CD4-positive, alpha-beta T cell (primary cell): ENCODE measurements around the gene ZSWIM5. TPM values are rescaled to one million over a fixed set of nuclear protein-coding genes. Genes with fewer than 3 reads are reported as not detected.
"Not testable (repeated sequence)": the region's sequence is repeated elsewhere in the genome, so short reads cannot be mapped to it uniquely, and the experiment has no call there.

ENCODE experiments used
- ATAC-seq: fragments of 200-7000 bp; cut with Tn5 transposase; one replicate; pipeline ENCODE4 v1.10.0; 2022; ENCODE audit warnings: mild to moderate bottlenecking; ENCODE audit not compliant: poor library complexity
- CTCF ChIA-PET: fragments of 350-600 bp; sonication (Branson Sonifier 250); formaldehyde crosslinking; loops from one replicate; lab custom pipeline; 2021; ENCODE audit warnings: antibody characterized with exemption, inconsistent platforms; lab: Charles Lee
- POLR2A ChIA-PET: fragments of 350-600 bp; sonication (Branson Sonifier 250); formaldehyde crosslinking; loops from one replicate; lab custom pipeline; 2021; ENCODE audit warnings: antibody characterized with exemption, inconsistent platforms; lab: Charles Lee
- DNase-seq, 14 experiments: peaks; one replicate each; pipeline ENCODE4 v3.0.0-alpha.2; 2013 to 2020; ENCODE audit warnings: mixed read lengths in 2 of 14
- H3K27ac ChIP-seq, 2 donors: one replicate each; pipeline versions ENCODE4 v1.5.1 to v1.7.0; 2013; ENCODE audit warnings: low read length in 2 of 2, low read depth in 1 of 2, mild to moderate bottlenecking in 1 of 2
- H3K27me3 ChIP-seq, 2 experiments: 1 replicate in 1 of 2; 2 replicates in 1 of 2; pipeline versions ENCODE4 v1.6.1 to v1.7.0; 2013; ENCODE audit warnings: low read length in 2 of 2, control low read depth in 1 of 2, mild to moderate bottlenecking in 1 of 2, moderate library complexity in 1 of 2; ENCODE audit not compliant: insufficient read depth in 2 of 2, control insufficient read depth in 1 of 2
- H3K36me3 ChIP-seq: one replicate; pipeline ENCODE4 v1.6.1; 2013; ENCODE audit warnings: low read length, control low read depth; ENCODE audit not compliant: insufficient read depth
- H3K4me1 ChIP-seq: one replicate; pipeline ENCODE4 v1.6.1; 2013; ENCODE audit warnings: low read length, control low read depth; ENCODE audit not compliant: insufficient read depth
- H3K4me3 ChIP-seq: one replicate; pipeline ENCODE4 v1.5.1; 2013; ENCODE audit warnings: mild to moderate bottlenecking, low read length, moderate library complexity
- H3K9me3 ChIP-seq, 2 experiments: 1 replicate in 1 of 2; 2 replicates in 1 of 2; pipeline versions ENCODE4 v1.6.1 to v1.7.0; 2013; ENCODE audit warnings: low read length in 2 of 2, mild to moderate bottlenecking in 2 of 2, control low read depth in 1 of 2, moderate library complexity in 1 of 2; ENCODE audit not compliant: control insufficient read depth in 1 of 2, insufficient read depth in 1 of 2
- H3K27ac Mint-ChIP-seq: one replicate; pipeline ENCODE4 v1.8.0; 2020; ENCODE audit warnings: mixed read lengths
- H3K27me3 Mint-ChIP-seq: one replicate; pipeline ENCODE4 v1.8.0; 2021; ENCODE audit warnings: mixed read lengths
- H3K36me3 Mint-ChIP-seq: one replicate; pipeline ENCODE4 v1.8.0; 2021; ENCODE audit warnings: low read depth, mixed read lengths
- H3K4me1 Mint-ChIP-seq: one replicate; pipeline ENCODE4 v1.8.0; 2021; ENCODE audit warnings: low read depth, mixed read lengths
- H3K4me3 Mint-ChIP-seq: one replicate; pipeline ENCODE4 v1.8.0; 2020; ENCODE audit warnings: mild to moderate bottlenecking, mixed read lengths
- H3K9me3 Mint-ChIP-seq: one replicate; pipeline ENCODE4 v1.8.0; 2020; ENCODE audit warnings: mixed read lengths
- CTCF ChIP-seq: fragments of 200-600 bp; IDR thresholded peaks from one replicate; pipeline ENCODE4 v1.8.0; 2022; ENCODE audit warnings: antibody characterized with exemption, mild to moderate bottlenecking
- intact Hi-C, 2 experiments: fragments of 100-400 bp; cut with DNase I in 1 of 2; cut with micrococcal nuclease in 1 of 2; formaldehyde crosslinking; loops; one replicate each; pipeline versions ENCODE4 v1.15.1 to v1.9.0; 2023 to 2025; cut with DNase I, micrococcal nuclease
- total RNA-seq, 174 experiments: library from RNA in 2 of 174; stranded (reverse) in 2 of 174; gene quantifications; one replicate each; pipeline ENCODE4 v1.2.3 and lab custom pipeline; 2021 to 2026

The ZSWIM5 gene
- total RNA-seq, 2 experiments from 2014 or later: 0.91 to 1.1 TPM

DNA sequence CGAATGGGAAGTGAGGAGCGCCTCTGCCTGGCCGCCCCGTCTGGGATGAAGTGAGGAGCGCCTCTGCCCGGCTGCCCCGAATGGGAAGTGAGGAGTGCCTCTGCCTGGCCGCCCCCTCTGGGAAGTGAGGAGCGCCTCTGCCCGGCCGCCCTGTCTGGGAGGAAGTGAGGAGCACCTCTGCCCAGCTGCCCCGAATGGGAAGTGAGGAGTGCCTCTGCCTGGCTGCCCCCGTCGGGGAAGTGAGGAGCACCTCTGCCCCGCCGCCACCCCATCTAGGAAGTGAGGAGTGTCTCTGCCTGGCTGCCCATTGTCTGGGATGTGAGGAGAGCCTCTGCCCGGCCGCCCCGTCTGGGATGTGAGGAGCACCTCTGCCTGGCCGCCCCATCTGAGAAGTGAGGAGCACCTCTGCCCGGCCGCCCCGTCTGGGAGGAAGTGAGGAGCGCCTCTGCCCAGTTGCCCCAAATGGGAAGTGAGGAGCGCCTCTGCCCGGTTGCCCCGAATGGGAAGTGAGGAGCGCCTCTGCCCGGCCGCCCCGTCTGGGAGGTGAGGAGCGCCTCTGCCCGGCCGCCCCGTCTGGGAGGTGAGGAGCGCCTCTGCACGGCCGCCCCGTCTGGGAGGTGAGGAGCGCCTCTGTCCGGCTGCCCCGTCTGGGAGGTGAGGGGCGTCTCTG lies 100.8 kb downstream of the ZSWIM5 start:
- ATAC-seq, H3K36me3 ChIP-seq, DNase-seq, intact Hi-C loops, H3K4me3 Mint-ChIP-seq, H3K9me3 Mint-ChIP-seq, H3K27me3 ChIP-seq, POLR2A ChIA-PET, CTCF ChIA-PET, H3K36me3 Mint-ChIP-seq, H3K27ac Mint-ChIP-seq, H3K4me3 ChIP-seq, H3K4me1 Mint-ChIP-seq, H3K27ac ChIP-seq, H3K4me1 ChIP-seq, H3K27me3 Mint-ChIP-seq: not testable (repeated sequence)
- H3K9me3 ChIP-seq: peaks cover 0 to 13% of the 10 kb centered on the region in 2 experiments

DNA sequence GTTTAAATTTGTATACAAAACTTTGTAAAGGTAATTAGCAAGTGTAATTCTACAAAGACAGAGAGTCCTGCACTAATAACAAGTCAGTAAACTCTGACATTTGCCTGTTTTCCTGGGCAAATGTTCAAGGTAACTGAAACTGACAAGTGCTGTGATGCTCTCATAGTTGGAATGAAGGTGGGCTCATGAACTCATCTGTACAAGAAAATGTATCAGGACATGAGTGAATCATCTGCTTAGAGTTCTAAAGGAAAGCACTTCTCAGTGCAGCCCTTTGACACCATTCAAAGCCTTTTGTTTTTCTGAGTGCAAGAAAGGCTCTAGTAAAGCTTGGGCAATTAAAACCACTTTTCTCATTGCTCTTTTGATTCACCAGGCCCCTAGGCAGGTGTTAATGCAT lies 102.9 kb downstream of the ZSWIM5 start:
- H3K27ac Mint-ChIP-seq: no peak overlapping the region
- no peaks in the 10 kb centered on the region for H3K9me3 Mint-ChIP-seq
- Histone ChIP-seq H3K4me3 (no peak overlapping the region), H3K27me3 (no peaks in the 10 kb centered on the region), H3K27ac (no peak overlapping the region), H3K4me1 (no peaks in the 10 kb centered on the region), H3K9me3 (peaks cover 0 to 13% of the 10 kb centered on the region in 2 experiments), H3K36me3 (no peaks in the 10 kb centered on the region)
- ATAC-seq (no peak), DNase-seq (no peak)
- no peak for TF ChIP-seq CTCF
- no peaks in the 10 kb centered on the region for H3K27me3 Mint-ChIP-seq
- H3K36me3 Mint-ChIP-seq: no peaks in the 10 kb centered on the region
- POLR2A ChIA-PET: no interaction called here
- H3K4me3 Mint-ChIP-seq: no peak overlapping the region
- CTCF ChIA-PET: no interaction called here
- intact Hi-C loops: no loop called here
- no peaks in the 10 kb centered on the region for H3K4me1 Mint-ChIP-seq

GRCh38 chr1:45101947-45102346 lies 104.5 kb downstream of the ZSWIM5 start:
- Histone ChIP-seq H3K27me3 (no peaks in the 10 kb centered on the region), H3K4me3 (no peak overlapping the region), H3K27ac (no peak overlapping the region), H3K4me1 (no peaks in the 10 kb centered on the region), H3K36me3 (no peaks in the 10 kb centered on the region), H3K9me3 (peaks cover 0 to 13% of the 10 kb centered on the region in 2 experiments)
- TF ChIP-seq CTCF: no peak
- ATAC-seq (no peak), DNase-seq (no peak)
- Mint-ChIP-seq H3K27ac (no peak overlapping the region), H3K4me3 (no peak overlapping the region), H3K4me1 (no peaks in the 10 kb centered on the region), H3K9me3 (no peaks in the 10 kb centered on the region), H3K27me3 (no peaks in the 10 kb centered on the region), H3K36me3 (no peaks in the 10 kb centered on the region)
- intact Hi-C loops: no loop called here
- POLR2A ChIA-PET: no interaction called here
- CTCF ChIA-PET: no interaction called here

- ATAC-seq, H3K4me3 Mint-ChIP-seq, H3K4me3 ChIP-seq, CTCF ChIA-PET, H3K27ac ChIP-seq, POLR2A ChIA-PET, H3K27ac Mint-ChIP-seq, H3K9me3 Mint-ChIP-seq, intact Hi-C loops, H3K36me3 ChIP-seq, DNase-seq, H3K4me1 Mint-ChIP-seq, H3K36me3 Mint-ChIP-seq, H3K27me3 ChIP-seq, H3K27me3 Mint-ChIP-seq, H3K4me1 ChIP-seq: not testable (repeated sequence)
- peaks cover 0 to 13% of the 10 kb centered on the region in 2 experiments for H3K9me3 ChIP-seq
Measured at GRCh38 chr1:45101528-45101927, 104.9 kb downstream of the ZSWIM5 start.
